ENCODE results near the gene MRFAP1.

- no peak for TF ChIP-seq CTCF (IDR thresholded peaks at IDR 0.05)
- no peak for TF ChIP-seq EP300 (IDR thresholded peaks at IDR 0.05)
- TF ChIP-seq POLR2A (IDR thresholded peaks at IDR 0.05), result no peak
Observed at GRCh38 chr4:6606465-6607235, 33.8 kb upstream of the MRFAP1 start.

Data from sigmoid colon (tissue), 4 donors.